Adrenal gland (tissue), 12 donors: ENCODE results near the gene SAMD11. TPM values are rescaled to one million over a fixed set of nuclear protein-coding genes. Genes with fewer than 3 reads are reported as not detected.
"Not testable (repeated sequence)": the region's sequence is repeated elsewhere in the genome, so short reads cannot be mapped to it uniquely, and the experiment has no call there.

Experiments
- DNase-seq, 7 donors: peaks; one replicate each; pipeline ENCODE4 v3.0.0-alpha.2; 2019 to 2020
- H3K27ac ChIP-seq, 5 donors: fragments of 200-600 bp; sonication (generic) in 4 of 5; 1 replicate in 3 of 5; 2 replicates in 2 of 5; pipeline versions ENCODE4 v1.5.1 to v1.8.0; 2016 to 2020; ENCODE audit warnings: mild to moderate bottlenecking in 1 of 5
- H3K27me3 ChIP-seq: fragments of 200-600 bp; 2 replicates; pipeline ENCODE4 v1.8.0; 2021
- H3K36me3 ChIP-seq, 2 donors: fragments of 200-600 bp; replicated peaks in 1 of 2; 1 replicate in 1 of 2; 2 replicates in 1 of 2; pipeline versions ENCODE4 v1.5.1 to v1.8.0; 2018 to 2022
- H3K4me1 ChIP-seq, 2 donors: fragments of 200-600 bp; replicated peaks in 1 of 2; 1 replicate in 1 of 2; 2 replicates in 1 of 2; pipeline versions ENCODE4 v1.5.1 to v1.8.0; 2018 to 2021
- H3K4me3 ChIP-seq, 4 donors: fragments of 200-600 bp; sonication (generic) in 3 of 4; one replicate each; pipeline ENCODE4 v1.5.1; 2016 to 2018
- H3K9me3 ChIP-seq, 3 donors: fragments of 200-600 bp; sonication (generic) in 1 of 3; replicated peaks in 1 of 3; 1 replicate in 2 of 3; 2 replicates in 1 of 3; pipeline versions ENCODE4 v1.5.1 to v1.8.0; 2016 to 2021
- CTCF ChIP-seq, 6 experiments: fragments of 450-650 bp in 4 of 6; fragments of 200-600 bp in 2 of 6; sonication (generic) in 1 of 6; IDR thresholded peaks; 1 replicate in 5 of 6; 2 replicates in 1 of 6; pipeline versions ENCODE4 v1.5.1 to v1.8.0; 2016 to 2021; ENCODE audit warnings: antibody characterized with exemption in 6 of 6, mild to moderate bottlenecking in 2 of 6, moderate library complexity in 1 of 6
- POLR2A ChIP-seq, 2 donors: fragments of 450-650 bp; IDR thresholded peaks; one replicate each; pipeline ENCODE4 v1.6.1; 2017; ENCODE audit warnings: antibody characterized with exemption in 2 of 2, mild to moderate bottlenecking in 2 of 2, moderate library complexity in 1 of 2
- WGBS, 4 donors: extraction: QIAGEN DNeasy Blood & Tissue Kit in 2 of 4; methylation state at CpG; one replicate each; pipeline versions ENCODE4 v1.1.5 to v1.1.7; 2013 to 2017; 5-methylcytosine and 5-hydroxymethylcytosine counted together
- intact Hi-C, 2 donors: fragments of 100-400 bp; cut with DNase I; formaldehyde crosslinking; loops; one replicate each; pipeline versions ENCODE4 v1.14.1 to v1.15.0; 2022 to 2023
- polyA plus RNA-seq, 3 donors: library from polyadenylated mRNA; stranded (reverse); fragments of 200-250 nt in 2 of 3; fragments of 350-450 nt in 1 of 3; fragmentation: Illumina TruSeq in 1 of 3; extraction: RNeasy Lipid Tissue Mini Kit (QIAGEN cat#74804) in 1 of 3; gene quantifications; one replicate each; pipeline ENCODE4 v1.2.3, GENCODE V29; 2013 to 2014
- total RNA-seq, 9 donors: library from RNA; depleted of rRNA in 4 of 9; stranded (reverse); fragments of >200 nt in 4 of 9; fragments of 120-200 nt in 1 of 9; fragmentation: NEBNext Ultra II Directional in 1 of 9; extraction: Animal tissue kit (Norgen Biotek cat#: 25700) in 1 of 9; gene quantifications; one replicate each; pipeline versions ENCODE4 v1.1.0 to v1.2.4, GENCODE V29; 2013 to 2023
- donor health status: healthy with polysubstance abuse.
- donor health status: Bipolar disorder and iron deficiency.
- donor health status: DM: yes; HTN: yes; CAD: no.
- donor health status: DM: no; HTN: no; CAD: no.
- donor health status: DM: no; HTN: no; CAD: no.
- donor health status: DM: yes; HTN: yes; CAD: no.

Gene SAMD11
- total and polyA plus RNA-seq, 12 donors: 1.8 to 96.6 (median 16.7) TPM

GRCh38 chr1:974293-974640, 50.5 kb downstream of the SAMD11 start:
- H3K9me3 ChIP-seq: no peaks in the 10 kb centered on the region
- intact Hi-C loops: loop anchor here in 1 of 2 donors (10.0 kb wide), 1 partner anchor 69 kb away; no protein-coding TSS in a partner anchor
- no peak overlapping the region for H3K4me3 ChIP-seq
- H3K4me1 ChIP-seq: no peaks in the 10 kb centered on the region
- no peak for TF ChIP-seq POLR2A (IDR thresholded peaks at IDR 0.05)
- DNase-seq: no peak
- WGBS, 4 donors: 84 to 89% (median 88%) methylated on average over 7 to 11 of the region's 11 CpGs
- H3K36me3 ChIP-seq: no peaks in the 10 kb centered on the region
- H3K27ac ChIP-seq: no peak overlapping the region
- H3K27me3 ChIP-seq: peaks cover 61% of the 10 kb centered on the region

- H3K36me3 ChIP-seq: no peaks in the 10 kb centered on the region
- no peaks in the 10 kb centered on the region for H3K4me1 ChIP-seq
- no peak overlapping the region for H3K27ac ChIP-seq
- 54 to 65% (median 59%) methylated on average over 11 to 17 of the region's 17 CpGs for WGBS, 4 donors
- peaks cover 61% of the 10 kb centered on the region for H3K27me3 ChIP-seq
- H3K4me3 ChIP-seq: no peak overlapping the region
- TF ChIP-seq CTCF (IDR thresholded peaks at IDR 0.05): no peak
- TF ChIP-seq POLR2A (IDR thresholded peaks at IDR 0.05): no peak
- intact Hi-C loops: loop anchor here in 1 of 2 donors (10.0 kb wide), 1 partner anchor 70 kb away; no protein-coding TSS in a partner anchor
- no peaks in the 10 kb centered on the region for H3K9me3 ChIP-seq
- DNase-seq: no peak
These were observed 51.1 kb downstream of the SAMD11 start for GRCh38 chr1:974687-975328.

GRCh38 chr1:975365-975764, 51.6 kb downstream of the SAMD11 start:
- no peak for DNase-seq
- H3K27me3 ChIP-seq: peaks cover 58% of the 10 kb centered on the region
- H3K4me3 ChIP-seq: no peak overlapping the region

GRCh38 chr1:975896-976683, 52.4 kb downstream of the SAMD11 start:
- peak in 5 of 7 donors; percentile 43 to 82 (median 65) for DNase-seq
- no peaks in the 10 kb centered on the region for H3K36me3 ChIP-seq
- WGBS, 4 donors: 3 to 30% (median 4%) methylated on average over 2 to 40 of the region's 40 CpGs
- H3K27ac ChIP-seq: no peak overlapping the region
- H3K9me3 ChIP-seq: no peaks in the 10 kb centered on the region
- TF ChIP-seq POLR2A (IDR thresholded peaks at IDR 0.05): no peak
- peak; percentile 23 to 72 (median 49) for TF ChIP-seq CTCF (IDR thresholded peaks at IDR 0.05)
- peaks cover 51% of the 10 kb centered on the region for H3K27me3 ChIP-seq
- H3K4me3 ChIP-seq: no peak overlapping the region
- intact Hi-C loops: loop anchor here in 1 of 2 donors (10.0 kb wide), 1 partner anchor 71 kb away; no protein-coding TSS in a partner anchor
- no peaks in the 10 kb centered on the region for H3K4me1 ChIP-seq

More at GRCh38 chr1:975365-975764, 51.6 kb downstream of the SAMD11 start:
- 51 to 80% (median 65%) methylated on average over 7 to 9 of the region's 9 CpGs; no CpG with 5 or more reads in 1 of the 4 donors for WGBS, 4 donors
- Histone ChIP-seq H3K9me3 (no peaks in the 10 kb centered on the region), H3K4me1 (no peaks in the 10 kb centered on the region), H3K36me3 (no peaks in the 10 kb centered on the region), H3K27ac (no peak overlapping the region)
- intact Hi-C loops: loop anchor here in 1 of 2 donors (10.0 kb wide), 1 partner anchor 71 kb away; no protein-coding TSS in a partner anchor
- TF ChIP-seq POLR2A (IDR thresholded peaks at IDR 0.05): no peak
- TF ChIP-seq CTCF (IDR thresholded peaks at IDR 0.05): no peak

- H3K36me3 ChIP-seq, H3K27ac ChIP-seq, H3K4me1 ChIP-seq, DNase-seq, H3K4me3 ChIP-seq, H3K9me3 ChIP-seq: not testable (repeated sequence)
- intact Hi-C loops: loop anchor here in 1 of 2 donors (10.0 kb wide), 1 partner anchor 72 kb away; no protein-coding TSS in a partner anchor
- 58 to 75% methylated on average over 13 to 15 of the region's 39 CpGs; no CpG with 5 or more reads in 2 of the 4 donors for WGBS, 4 donors
- H3K27me3 ChIP-seq: peaks cover 48% of the 10 kb centered on the region
These were observed 53.1 kb downstream of the SAMD11 start for GRCh38 chr1:976791-977190.
